Lower leg skin (tissue), 3 donors: Measurements from ENCODE around the gene RUNX2.

ENCODE experiments used
- POLR2A ChIP-seq, 2 donors: fragments of 450-650 bp; IDR thresholded peaks; one replicate each; pipeline ENCODE4 v1.6.1; 2016 to 2017; ENCODE audit warnings: antibody characterized with exemption in 2 of 2, mild to moderate bottlenecking in 1 of 2, moderate library complexity in 1 of 2
- TF ChIP-seq, protein P1 (sequence below), 3 donors: fragments of 450-650 bp; IDR thresholded peaks; one replicate each; pipeline ENCODE4 v1.5.1; 2016; ENCODE audit warnings: antibody characterized with exemption in 3 of 3, mild to moderate bottlenecking in 3 of 3, moderate library complexity in 2 of 3

DNA sequence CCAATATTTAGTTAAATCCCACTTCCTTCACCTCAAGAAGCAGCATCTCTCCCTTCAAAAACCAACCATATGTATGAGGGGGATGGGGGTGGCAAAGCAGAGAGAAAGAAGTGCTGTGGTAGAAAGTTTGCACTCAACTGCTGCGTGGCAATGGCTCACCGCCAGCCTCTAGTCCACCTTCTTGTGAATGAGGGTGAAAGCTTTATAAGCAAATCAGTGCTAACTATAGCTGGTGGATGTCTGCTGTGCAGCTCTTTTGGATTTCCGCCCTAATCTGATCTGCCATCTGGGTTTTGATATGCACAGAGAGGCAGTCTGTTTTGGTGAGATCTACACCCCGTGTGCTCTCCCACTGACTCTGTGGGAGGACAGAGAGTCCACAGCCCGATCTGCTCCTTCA is 330.8 kb downstream of the RUNX2 start:
- TF ChIP-seq, protein P1, sequence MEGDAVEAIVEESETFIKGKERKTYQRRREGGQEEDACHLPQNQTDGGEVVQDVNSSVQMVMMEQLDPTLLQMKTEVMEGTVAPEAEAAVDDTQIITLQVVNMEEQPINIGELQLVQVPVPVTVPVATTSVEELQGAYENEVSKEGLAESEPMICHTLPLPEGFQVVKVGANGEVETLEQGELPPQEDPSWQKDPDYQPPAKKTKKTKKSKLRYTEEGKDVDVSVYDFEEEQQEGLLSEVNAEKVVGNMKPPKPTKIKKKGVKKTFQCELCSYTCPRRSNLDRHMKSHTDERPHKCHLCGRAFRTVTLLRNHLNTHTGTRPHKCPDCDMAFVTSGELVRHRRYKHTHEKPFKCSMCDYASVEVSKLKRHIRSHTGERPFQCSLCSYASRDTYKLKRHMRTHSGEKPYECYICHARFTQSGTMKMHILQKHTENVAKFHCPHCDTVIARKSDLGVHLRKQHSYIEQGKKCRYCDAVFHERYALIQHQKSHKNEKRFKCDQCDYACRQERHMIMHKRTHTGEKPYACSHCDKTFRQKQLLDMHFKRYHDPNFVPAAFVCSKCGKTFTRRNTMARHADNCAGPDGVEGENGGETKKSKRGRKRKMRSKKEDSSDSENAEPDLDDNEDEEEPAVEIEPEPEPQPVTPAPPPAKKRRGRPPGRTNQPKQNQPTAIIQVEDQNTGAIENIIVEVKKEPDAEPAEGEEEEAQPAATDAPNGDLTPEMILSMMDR (IDR thresholded peaks at IDR 0.05): no peak
- no peak for TF ChIP-seq POLR2A (IDR thresholded peaks at IDR 0.05)
